HG03457 (cell line): ENCODE results near the gene CHERP.
"Not testable (repeated sequence)": the region's sequence is repeated elsewhere in the genome, so short reads cannot be mapped to it uniquely, and the experiment has no call there.

Source experiments
- ATAC-seq: cut with Tn5 transposase; IDR thresholded peaks from one replicate; pipeline ENCODE4 v1.9.1; 2021; ENCODE audit warnings: moderate number of reproducible peaks; ENCODE audit not compliant: unreplicated experiment

The CHERP gene

GRCh38 chr19:16543734-16544133, 1.5 kb upstream of the CHERP start:
- ATAC-seq = not testable (repeated sequence)

- ATAC-seq = no peak
Observed at GRCh38 chr19:16542910-16543472, 754 bp upstream of the CHERP start.

GRCh38 chr19:16541526-16542044, 652 bp downstream of the CHERP start:
- ATAC-seq = no peak

DNA sequence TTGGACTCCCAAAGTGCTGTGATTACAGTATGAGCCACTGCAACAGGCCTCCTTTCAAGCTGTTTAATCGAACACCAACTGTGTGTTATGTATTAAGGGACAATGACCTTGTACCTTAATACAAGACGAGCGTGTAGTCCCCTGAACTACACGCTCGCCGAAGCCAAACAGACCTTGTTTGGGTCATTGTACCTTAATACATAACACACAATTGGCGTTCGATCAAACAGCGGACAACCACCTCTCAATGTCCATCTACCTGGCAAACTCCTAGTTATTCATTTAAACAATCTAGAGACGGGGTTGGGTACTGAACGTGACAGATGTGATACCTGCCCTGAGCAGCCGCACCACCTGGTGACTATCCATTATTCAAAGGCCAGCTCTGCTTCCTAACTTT, 1.3 kb downstream of the CHERP start:
- ATAC-seq = no peak

- ATAC-seq = no peak
Observed at GRCh38 chr19:16537111-16537510, 5.1 kb downstream of the CHERP start.

DNA sequence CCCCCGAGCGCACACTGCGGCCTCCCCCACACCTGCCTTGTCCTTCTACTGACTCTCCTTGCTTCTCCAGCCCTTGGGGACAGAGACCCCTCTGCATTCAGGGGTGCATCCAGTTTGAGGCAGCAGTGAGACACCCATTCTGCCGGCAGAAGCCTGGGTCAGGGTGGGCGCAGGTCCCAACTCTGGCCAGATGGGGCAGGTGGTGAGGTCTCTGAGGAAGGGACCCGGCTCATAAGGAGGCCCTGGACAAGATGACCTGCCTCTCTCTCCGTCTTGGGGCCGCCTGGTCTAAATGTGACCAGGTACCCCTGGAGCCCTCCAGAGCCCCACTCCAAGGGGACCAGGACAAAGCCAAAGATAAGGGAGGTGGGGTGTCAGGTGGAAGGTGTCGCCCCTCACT, 6.1 kb downstream of the CHERP start:
- no peak for ATAC-seq

- ATAC-seq = no peak
Observed at GRCh38 chr19:16535381-16535780, 6.9 kb downstream of the CHERP start.

GRCh38 chr19:16532440-16533234, 9.6 kb downstream of the CHERP start:
- no peak for ATAC-seq

DNA sequence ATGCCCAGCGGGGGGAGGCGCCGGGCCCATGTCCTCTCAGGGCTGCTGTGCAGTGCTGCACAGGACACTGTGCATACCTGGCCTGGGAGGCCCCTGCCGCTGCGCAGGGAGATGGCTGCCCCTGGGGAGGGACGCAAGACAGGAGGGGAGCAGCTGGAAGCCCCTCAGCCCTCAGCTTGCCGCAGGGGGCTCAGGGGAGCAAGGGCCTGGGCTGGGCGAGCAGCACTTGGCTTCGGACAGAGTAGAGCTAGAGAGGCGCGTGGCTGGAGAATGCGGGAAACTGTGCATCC, 10.9 kb downstream of the CHERP start:
- ATAC-seq = no peak

GRCh38 chr19:16530540-16531379, 11.5 kb downstream of the CHERP start:
- ATAC-seq = no peak

DNA sequence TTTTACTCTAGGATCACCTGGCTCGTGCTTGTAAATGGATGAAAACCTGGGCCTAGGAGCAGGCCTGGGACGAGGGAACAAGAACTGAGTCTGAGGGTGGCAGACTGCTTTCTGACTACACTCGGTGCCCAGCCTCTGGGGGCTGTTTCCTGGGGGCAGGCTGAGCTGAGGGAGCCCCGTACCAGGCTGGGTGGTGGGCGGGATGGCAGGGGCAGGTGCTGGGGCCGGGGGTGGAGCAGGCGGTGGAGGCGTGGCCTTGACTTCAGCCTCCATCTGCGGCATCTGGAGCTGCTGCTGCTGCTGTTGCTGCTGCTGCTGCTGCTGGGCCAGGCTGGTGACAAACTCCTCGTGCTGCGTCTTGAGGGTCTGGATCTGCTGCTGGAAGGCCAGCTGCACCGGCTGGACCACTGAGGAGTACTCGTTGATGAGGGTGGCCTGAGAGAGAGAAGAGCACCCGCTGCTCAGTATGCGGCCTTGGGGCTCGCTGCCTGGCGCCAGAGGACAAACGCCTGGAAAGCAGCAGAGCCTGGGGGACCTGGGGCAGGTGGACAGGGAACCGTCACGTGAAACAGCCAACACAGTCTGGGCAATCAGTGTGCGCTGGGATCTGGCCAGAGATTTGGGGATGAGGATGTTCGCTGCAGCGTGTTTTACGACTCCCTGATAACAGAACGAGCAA, 12.6 kb downstream of the CHERP start:
- ATAC-seq = no peak

GRCh38 chr19:16527971-16528521, 14.2 kb downstream of the CHERP start:
- no peak for ATAC-seq

DNA sequence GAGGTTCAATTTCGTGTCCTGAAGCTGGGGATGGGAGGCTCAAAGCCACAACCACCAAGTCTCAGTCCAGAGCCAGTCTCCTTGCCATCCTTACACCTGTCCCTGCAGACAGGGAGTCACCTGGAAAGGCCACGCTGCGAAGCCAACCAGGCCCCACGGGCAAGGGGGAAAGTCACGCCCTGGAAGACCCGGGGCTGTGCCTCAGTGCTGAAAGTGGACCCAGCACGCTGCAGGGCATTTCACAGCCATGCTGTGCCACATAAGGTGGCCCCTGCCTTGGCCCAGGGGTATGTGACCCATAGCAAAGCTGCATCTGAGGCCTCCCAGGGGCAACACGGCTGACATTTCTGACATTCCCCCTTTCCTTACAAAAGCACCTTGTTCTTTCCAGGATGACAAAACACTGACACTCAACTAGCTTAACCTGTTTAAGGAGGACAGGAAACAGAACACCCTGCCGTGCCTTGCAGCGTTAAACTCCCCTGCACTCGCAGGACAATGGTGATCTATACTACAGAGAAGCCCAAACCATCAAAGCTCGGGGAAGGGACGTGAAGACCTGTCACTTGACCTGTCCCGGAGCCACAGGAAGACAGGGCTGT, 14.8 kb downstream of the CHERP start:
- no peak for ATAC-seq

- ATAC-seq = no peak
Observed at GRCh38 chr19:16525751-16526481, 16.3 kb downstream of the CHERP start.

DNA sequence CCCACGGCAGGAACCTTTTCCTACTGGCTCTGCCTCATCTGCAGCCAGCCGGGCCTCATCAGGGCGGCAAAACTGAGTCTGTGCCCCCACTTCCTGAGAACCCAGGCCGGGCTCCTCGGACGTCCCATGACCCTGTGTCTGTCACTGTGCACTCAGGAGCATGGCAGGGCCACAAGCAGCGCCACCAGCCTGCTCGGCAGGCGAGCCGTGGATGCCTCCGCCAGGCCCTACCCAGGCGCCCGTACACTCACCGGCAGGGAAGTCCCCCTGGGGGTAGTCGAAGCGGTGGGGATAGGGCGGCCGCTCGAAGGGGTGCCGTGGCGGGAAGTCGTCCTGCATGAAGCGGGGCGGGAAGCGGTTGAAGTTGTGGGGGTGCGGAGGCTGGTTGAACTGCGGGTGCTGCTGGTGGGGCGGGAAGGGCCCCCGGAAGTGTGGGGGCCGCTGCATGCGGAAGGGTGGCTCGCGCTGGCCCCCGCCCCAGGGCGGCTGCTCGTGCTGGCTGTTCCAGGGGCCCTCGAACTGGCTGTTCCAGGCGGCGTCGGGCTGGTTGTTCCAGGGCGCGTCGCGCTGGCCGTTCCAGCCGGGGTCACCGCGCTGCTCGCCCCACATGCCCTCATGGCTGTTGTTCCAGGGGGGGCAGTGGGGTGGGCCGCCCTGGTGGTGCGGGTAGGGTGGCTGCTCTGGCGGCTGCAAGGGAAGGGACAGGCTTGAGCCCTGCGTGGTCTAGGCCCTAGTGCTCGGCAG, 17.1 kb downstream of the CHERP start:
- ATAC-seq = no peak

DNA sequence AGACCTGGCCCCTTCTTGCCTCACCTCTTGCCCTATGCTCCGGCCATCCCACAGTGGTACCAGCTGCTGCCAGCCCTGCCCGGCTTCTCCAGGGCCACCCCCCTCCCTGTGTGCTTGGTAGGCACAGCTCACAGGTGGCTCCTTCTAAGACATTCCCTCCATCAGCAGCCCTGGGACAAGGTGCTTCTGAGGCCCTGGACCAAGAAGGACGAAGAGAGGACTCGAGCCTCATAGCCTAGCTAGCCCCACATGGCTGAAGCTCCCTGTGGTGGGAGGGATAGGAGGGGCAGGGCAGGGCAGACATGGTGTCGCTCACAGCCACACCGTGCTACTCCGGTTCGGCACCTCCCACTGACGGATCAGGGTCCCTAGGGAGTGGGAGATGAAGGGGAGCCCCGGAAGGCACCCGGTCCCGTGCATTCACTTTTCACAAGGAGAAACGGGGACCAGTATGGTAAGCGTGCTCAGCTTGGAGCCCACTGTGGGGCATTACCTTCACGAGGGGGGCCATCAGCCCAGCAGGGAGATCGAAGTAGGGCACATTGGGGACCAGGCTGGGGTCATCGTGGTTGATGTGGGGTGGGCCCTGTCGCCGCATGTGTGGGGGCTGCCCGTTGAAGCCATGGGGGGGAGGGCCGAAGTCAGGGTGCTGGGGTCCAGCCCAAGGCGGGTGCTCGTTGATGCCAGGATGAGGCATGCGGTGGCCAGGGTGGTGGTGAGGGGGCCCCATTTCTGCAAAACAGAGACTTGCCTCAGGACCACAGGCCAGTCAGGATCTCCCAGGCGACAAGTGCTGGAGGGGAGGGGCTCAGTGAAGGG, 19.5 kb downstream of the CHERP start:
- ATAC-seq = no peak

- ATAC-seq = no peak
Observed at GRCh38 chr19:16521715-16522289, 20.4 kb downstream of the CHERP start.
